ENCODE results near the gene SAE1. TPM values are rescaled to one million over a fixed set of nuclear protein-coding genes. Genes with fewer than 3 reads are reported as not detected.
A peak's percentile ranks its signal among the peaks of the same experiment; 100 is the strongest.

Gene SAE1
- total RNA-seq, 2 donors from 2014 or later: 14.5 to 21.5 TPM

DNA sequence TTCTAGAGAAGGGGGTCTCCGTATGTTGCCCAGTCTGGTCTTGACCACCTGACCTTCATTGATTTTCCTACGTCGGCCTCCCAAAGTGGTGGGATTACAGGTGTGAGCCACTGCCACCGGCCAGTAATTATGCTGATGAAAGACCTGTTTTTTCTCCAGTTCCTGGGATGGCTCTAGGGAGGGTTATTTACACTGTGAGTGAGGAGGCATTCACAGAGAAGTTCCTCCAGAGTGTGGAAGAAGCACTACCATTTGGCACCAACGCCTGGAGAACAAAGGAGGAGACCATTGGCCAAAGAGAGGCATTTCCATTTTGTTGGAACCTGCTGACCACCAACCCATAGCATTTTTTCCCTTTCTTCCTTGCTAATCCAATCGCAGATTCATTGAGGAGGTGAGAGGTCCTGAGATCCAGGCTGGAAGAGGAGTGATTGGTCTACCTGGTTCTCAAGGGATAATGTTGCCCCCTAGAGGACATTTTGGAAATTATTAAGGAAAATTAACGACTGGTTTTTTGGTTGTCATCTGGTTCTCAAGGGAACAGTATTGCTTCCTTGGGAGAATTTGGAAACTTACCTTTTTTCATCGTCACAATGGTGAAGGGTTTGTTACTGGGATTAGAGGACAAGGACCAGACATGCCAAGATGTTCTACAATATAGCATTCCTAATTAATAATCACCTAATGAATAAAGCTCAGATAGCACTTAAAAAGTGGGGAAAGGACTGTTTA, 5.5 kb upstream of the SAE1 start:
- DNase-seq: peak; percentile 27 to 57 (median 44)
- no peaks in the 10 kb centered on the region for H3K9me3 ChIP-seq
- 18 to 20% methylated on average over 8 of the region's 8 CpGs for WGBS, 2 donors
- peaks cover 7% of the 10 kb centered on the region for H3K4me1 ChIP-seq
- no peak overlapping the region for H3K27ac ChIP-seq
- TF ChIP-seq POLR2A (IDR thresholded peaks at IDR 0.05) (no peak), CTCF (IDR thresholded peaks at IDR 0.05) (peak; percentile 45 to 89 (median 84))
- no peaks in the 10 kb centered on the region for H3K36me3 ChIP-seq (replicated peaks in 1 of 2; ENCODE audit: insufficient read depth in 1 of 2, low read depth in 2 of 2)
- no peaks in the 10 kb centered on the region for H3K27me3 ChIP-seq
- H3K4me3 ChIP-seq: no peak overlapping the region
- intact Hi-C loops (cut with DNase I): loop anchor here (5.0 kb wide), 1 partner anchor 48 kb away; no protein-coding TSS in a partner anchor
- ATAC-seq: peak; percentile 88

DNA sequence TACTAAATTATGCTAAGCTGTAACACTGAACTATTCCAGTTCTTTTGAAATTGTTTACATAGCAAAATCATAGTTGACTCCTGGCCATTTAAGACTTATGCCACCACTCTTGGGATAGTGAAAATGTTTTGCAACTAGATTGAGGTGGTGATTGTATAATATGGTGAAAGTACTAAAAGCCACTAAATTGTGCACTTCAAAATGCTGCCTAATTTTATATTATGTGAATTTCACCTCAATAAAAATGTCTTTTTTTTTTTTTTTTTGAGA, 5.0 kb upstream of the SAE1 start:
- ATAC-seq: no peak
- Histone ChIP-seq H3K9me3 (no peaks in the 10 kb centered on the region), H3K4me1 (peaks cover 11% of the 10 kb centered on the region), H3K36me3 (replicated peaks in 1 of 2; ENCODE audit: insufficient read depth in 1 of 2, low read depth in 2 of 2) (no peaks in the 10 kb centered on the region), H3K27ac (no peak overlapping the region), H3K27me3 (no peaks in the 10 kb centered on the region), H3K4me3 (no peak overlapping the region)
- DNase-seq: no peak
- intact Hi-C loops (cut with DNase I): loop anchor here (5.0 kb wide), 1 partner anchor 48 kb away; no protein-coding TSS in a partner anchor
- no peak for TF ChIP-seq POLR2A (IDR thresholded peaks at IDR 0.05)
- no peak for TF ChIP-seq CTCF (IDR thresholded peaks at IDR 0.05)

DNA sequence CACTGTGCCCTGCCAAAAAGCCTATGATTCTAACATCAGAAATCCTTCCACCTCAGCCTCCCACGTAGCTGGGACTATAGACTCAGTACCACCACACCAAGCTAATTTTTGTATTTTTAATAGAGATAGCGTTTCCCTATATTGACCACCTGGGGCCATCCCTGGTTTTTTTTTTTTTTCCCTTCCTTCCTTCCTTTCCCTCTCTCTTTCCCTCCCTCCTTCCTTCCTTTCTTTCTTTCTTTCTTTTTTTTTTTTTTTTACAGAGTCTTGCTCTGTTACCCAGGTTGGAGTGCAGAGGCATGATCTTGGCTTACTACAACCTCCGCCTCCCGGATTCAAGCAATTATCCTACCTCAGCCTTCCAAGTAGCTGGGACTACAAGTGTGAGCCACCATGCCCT, 1.1 kb upstream of the SAE1 start:
- no peaks in the 10 kb centered on the region for H3K27me3 ChIP-seq
- DNase-seq (no peak), ATAC-seq (no peak)
- intact Hi-C loops (cut with DNase I): loop anchor here (5.0 kb wide), 1 partner anchor 52 kb away; no protein-coding TSS in a partner anchor
- 89 to 99% methylated on average over 3 to 4 of the region's 4 CpGs for WGBS, 2 donors
- no peaks in the 10 kb centered on the region for H3K9me3 ChIP-seq
- no peak overlapping the region for H3K27ac ChIP-seq
- no peak overlapping the region for H3K4me3 ChIP-seq
- no peak for TF ChIP-seq POLR2A (IDR thresholded peaks at IDR 0.05)
- TF ChIP-seq CTCF (IDR thresholded peaks at IDR 0.05): no peak
- H3K4me1 ChIP-seq: peaks cover 26% of the 10 kb centered on the region
- H3K36me3 ChIP-seq (replicated peaks in 1 of 2; ENCODE audit: insufficient read depth in 1 of 2, low read depth in 2 of 2): no peaks in the 10 kb centered on the region

- 63 to 66% methylated on average over 8 of the region's 8 CpGs for WGBS, 2 donors
- DNase-seq (no peak), ATAC-seq (no peak)
- no peaks in the 10 kb centered on the region for H3K9me3 ChIP-seq
- TF ChIP-seq POLR2A (IDR thresholded peaks at IDR 0.05) (no peak), CTCF (IDR thresholded peaks at IDR 0.05) (no peak)
- no peak overlapping the region for H3K4me3 ChIP-seq
- H3K4me1 ChIP-seq: peaks cover 23% of the 10 kb centered on the region
- no peaks in the 10 kb centered on the region for H3K27me3 ChIP-seq
- no peaks in the 10 kb centered on the region for H3K36me3 ChIP-seq (replicated peaks in 1 of 2; ENCODE audit: insufficient read depth in 1 of 2, low read depth in 2 of 2)
- intact Hi-C loops (cut with DNase I): no loop called here
- peak overlapping the region in 3 of 4 donors; percentile 79 to 91 (median 83) for H3K27ac ChIP-seq
These were observed 481 bp upstream of the SAE1 start for GRCh38 chr19:47130120-47130588.
